Measurements from ENCODE around the gene LTBP1.
A peak's percentile ranks its signal among the peaks of the same experiment; 100 is the strongest.

The LTBP1 gene

DNA sequence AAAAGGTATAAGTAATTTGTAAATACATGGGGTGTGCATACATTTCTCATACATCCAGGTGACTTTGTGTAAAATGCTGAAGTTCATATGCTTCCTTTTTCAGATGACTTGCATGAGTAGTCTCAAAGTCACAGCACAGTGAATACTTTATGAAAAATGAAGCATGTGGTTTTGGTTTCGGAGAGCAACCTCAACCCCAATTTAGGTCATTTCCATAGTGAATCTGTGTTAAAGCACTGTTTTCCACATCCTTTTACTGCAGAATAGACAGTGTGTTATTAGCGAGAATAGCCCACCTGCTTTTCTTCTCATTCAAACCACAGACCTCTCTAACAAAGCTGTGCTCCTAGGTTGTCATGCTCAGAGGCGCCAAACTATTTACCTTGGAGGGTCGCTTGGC, 325.2 kb downstream of the LTBP1 start:
- Histone ChIP-seq H3K14ac (ENCODE audit: low read length) (no peak overlapping the region), H3K4ac (ENCODE audit: low read depth, low read length) (no peak overlapping the region), H3K27me3 (ENCODE audit: insufficient read depth, low read length) (no peaks in the 10 kb centered on the region), H3K79me1 (ENCODE audit: low read length) (peaks cover 3% of the 10 kb centered on the region), H4K8ac (ENCODE audit: low read depth, low read length) (no peak overlapping the region), H2AK5ac (ENCODE audit: low read length) (no peak overlapping the region), H3K4me3 (ENCODE audit: low read depth, low read length) (no peak overlapping the region), H4K12ac (ENCODE audit: low read depth, low read length) (no peak overlapping the region), H4K91ac (ENCODE audit: low read depth, low read length) (no peak overlapping the region), H3K9me3 (ENCODE audit: insufficient read depth, low read depth, low read length) (peaks cover 1% of the 10 kb centered on the region), H2BK5ac (ENCODE audit: low read depth, low read length, poor library complexity) (no peak overlapping the region), H3K36me3 (ENCODE audit: control insufficient read depth in 1 of 2, insufficient read depth in 2 of 2, low read length in 2 of 2) (peaks cover 0 to 2% of the 10 kb centered on the region in 2 experiments), H3K79me2 (ENCODE audit: control insufficient read depth, insufficient read depth, low read length, poor library complexity) (peaks cover 2% of the 10 kb centered on the region), H2AFZ (ENCODE audit: insufficient read depth, low read length, poor library complexity) (no peak overlapping the region), H2BK120ac (ENCODE audit: insufficient read depth, low read length, poor library complexity) (no peak overlapping the region), H3K18ac (ENCODE audit: low read length) (no peak overlapping the region), H2BK12ac (ENCODE audit: low read length) (no peak overlapping the region), H3K27ac (ENCODE audit: low read depth, low read length) (no peak overlapping the region), H3K4me2 (ENCODE audit: low read length) (no peak overlapping the region), H3K4me1 (ENCODE audit: control insufficient read depth in 1 of 2, insufficient read depth in 2 of 2, low read length in 2 of 2) (peaks cover 0 to 6% of the 10 kb centered on the region in 2 experiments), H3K9ac (ENCODE audit: low read length) (no peak overlapping the region), H3K23ac (ENCODE audit: low read length) (no peak overlapping the region)
- WGBS (ENCODE audit: extremely low coverage, insufficient coverage, insufficient read length) = no CpG with 5 or more reads among the region's 4 CpGs
- DNase-seq = no peak

- H3K18ac ChIP-seq (ENCODE audit: low read length) = no peak overlapping the region
- DNase-seq = no peak
- H4K91ac ChIP-seq (ENCODE audit: low read depth, low read length) = no peak overlapping the region
- H3K36me3 ChIP-seq (ENCODE audit: control insufficient read depth in 1 of 2, insufficient read depth in 2 of 2, low read length in 2 of 2) = peaks cover 0 to 2% of the 10 kb centered on the region in 2 experiments
- H3K27ac ChIP-seq (ENCODE audit: low read depth, low read length) = no peak overlapping the region
- H2BK120ac ChIP-seq (ENCODE audit: insufficient read depth, low read length, poor library complexity) = no peak overlapping the region
- no peak overlapping the region for H2BK12ac ChIP-seq (ENCODE audit: low read length)
- H2BK5ac ChIP-seq (ENCODE audit: low read depth, low read length, poor library complexity) = no peak overlapping the region
- no peak overlapping the region for H2AK5ac ChIP-seq (ENCODE audit: low read length)
- no peak overlapping the region for H3K4me2 ChIP-seq (ENCODE audit: low read length)
- peaks cover 2% of the 10 kb centered on the region for H3K79me2 ChIP-seq (ENCODE audit: control insufficient read depth, insufficient read depth, low read length, poor library complexity)
- H4K12ac ChIP-seq (ENCODE audit: low read depth, low read length) = no peak overlapping the region
- no peaks in the 10 kb centered on the region for H3K9me3 ChIP-seq (ENCODE audit: insufficient read depth, low read depth, low read length)
- WGBS (ENCODE audit: extremely low coverage, insufficient coverage, insufficient read length) = no CpG with 5 or more reads among the region's 1 CpG
- H3K14ac ChIP-seq (ENCODE audit: low read length) = no peak overlapping the region
- H3K27me3 ChIP-seq (ENCODE audit: insufficient read depth, low read length) = no peaks in the 10 kb centered on the region
- no peak overlapping the region for H3K4me3 ChIP-seq (ENCODE audit: low read depth, low read length)
- H3K4me1 ChIP-seq (ENCODE audit: control insufficient read depth in 1 of 2, insufficient read depth in 2 of 2, low read length in 2 of 2) = peaks cover 0 to 9% of the 10 kb centered on the region in 2 experiments
- no peak overlapping the region for H3K23ac ChIP-seq (ENCODE audit: low read length)
- H3K4ac ChIP-seq (ENCODE audit: low read depth, low read length) = no peak overlapping the region
- H3K9ac ChIP-seq (ENCODE audit: low read length) = no peak overlapping the region
- no peak overlapping the region for H2AFZ ChIP-seq (ENCODE audit: insufficient read depth, low read length, poor library complexity)
- peaks cover 3% of the 10 kb centered on the region for H3K79me1 ChIP-seq (ENCODE audit: low read length)
- H4K8ac ChIP-seq (ENCODE audit: low read depth, low read length) = no peak overlapping the region
Observed at GRCh38 chr2:33273479-33273878, 326.7 kb downstream of the LTBP1 start.

GRCh38 chr2:33274524-33274923, 327.8 kb downstream of the LTBP1 start:
- no peaks in the 10 kb centered on the region for H3K9me3 ChIP-seq (ENCODE audit: insufficient read depth, low read depth, low read length)
- H3K4me1 ChIP-seq (ENCODE audit: control insufficient read depth in 1 of 2, insufficient read depth in 2 of 2, low read length in 2 of 2) = peaks cover 0 to 9% of the 10 kb centered on the region in 2 experiments
- H2AK5ac ChIP-seq (ENCODE audit: low read length) = no peak overlapping the region
- H3K18ac ChIP-seq (ENCODE audit: low read length) = no peak overlapping the region
- H2BK12ac ChIP-seq (ENCODE audit: low read length) = no peak overlapping the region
- H3K4me3 ChIP-seq (ENCODE audit: low read depth, low read length) = no peak overlapping the region
- no peak overlapping the region for H4K8ac ChIP-seq (ENCODE audit: low read depth, low read length)
- no peak overlapping the region for H2AFZ ChIP-seq (ENCODE audit: insufficient read depth, low read length, poor library complexity)
- no CpG with 5 or more reads among the region's 5 CpGs for WGBS (ENCODE audit: extremely low coverage, insufficient coverage, insufficient read length)
- no peak for DNase-seq
- H3K9ac ChIP-seq (ENCODE audit: low read length) = no peak overlapping the region
- H3K79me1 ChIP-seq (ENCODE audit: low read length) = peaks cover 3% of the 10 kb centered on the region
- no peak overlapping the region for H4K12ac ChIP-seq (ENCODE audit: low read depth, low read length)
- H4K91ac ChIP-seq (ENCODE audit: low read depth, low read length) = no peak overlapping the region
- no peak overlapping the region for H3K23ac ChIP-seq (ENCODE audit: low read length)
- H3K14ac ChIP-seq (ENCODE audit: low read length) = no peak overlapping the region
- H2BK5ac ChIP-seq (ENCODE audit: low read depth, low read length, poor library complexity) = no peak overlapping the region
- H3K27ac ChIP-seq (ENCODE audit: low read depth, low read length) = no peak overlapping the region
- no peak overlapping the region for H3K4ac ChIP-seq (ENCODE audit: low read depth, low read length)
- H3K79me2 ChIP-seq (ENCODE audit: control insufficient read depth, insufficient read depth, low read length, poor library complexity) = peaks cover 2% of the 10 kb centered on the region
- no peak overlapping the region for H3K4me2 ChIP-seq (ENCODE audit: low read length)
- no peak overlapping the region for H2BK120ac ChIP-seq (ENCODE audit: insufficient read depth, low read length, poor library complexity)
- H3K36me3 ChIP-seq (ENCODE audit: control insufficient read depth in 1 of 2, insufficient read depth in 2 of 2, low read length in 2 of 2) = peaks cover 0 to 2% of the 10 kb centered on the region in 2 experiments
- H3K27me3 ChIP-seq (ENCODE audit: insufficient read depth, low read length) = no peaks in the 10 kb centered on the region

DNA sequence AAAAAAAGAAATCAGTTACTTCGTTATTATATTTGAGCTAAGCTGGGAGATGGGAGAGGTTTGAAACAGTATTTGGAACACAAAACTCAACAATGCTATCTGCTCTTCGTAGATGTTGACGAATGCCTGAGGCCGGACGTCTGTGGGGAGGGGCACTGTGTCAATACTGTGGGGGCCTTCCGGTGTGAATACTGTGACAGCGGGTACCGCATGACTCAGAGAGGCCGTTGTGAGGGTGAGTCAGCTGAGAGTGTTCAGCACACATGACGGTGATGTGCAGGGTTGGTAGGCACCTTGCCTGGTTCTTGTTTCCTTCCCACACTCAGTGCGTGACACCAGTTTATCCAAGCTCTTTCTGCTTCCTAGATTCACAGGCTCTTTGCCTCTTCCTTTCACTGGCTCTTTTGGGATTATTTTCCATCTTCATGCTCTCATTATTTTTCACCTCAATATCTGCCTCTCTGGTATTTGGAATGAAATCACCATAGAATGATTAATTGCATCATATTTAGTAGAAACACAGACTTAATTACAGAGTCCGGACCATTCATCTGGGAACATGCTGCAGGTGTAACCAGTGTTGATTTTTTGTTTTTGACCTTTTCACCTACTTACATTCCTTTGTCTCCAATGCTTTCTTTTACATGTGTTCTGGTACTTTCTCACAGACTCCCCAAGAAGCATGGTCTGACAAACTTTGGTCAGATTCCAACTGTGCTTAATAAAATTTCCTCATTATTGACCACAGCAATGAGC, 329.1 kb downstream of the LTBP1 start:
- Histone ChIP-seq H3K27ac (ENCODE audit: low read depth, low read length) (no peak overlapping the region), H2AFZ (ENCODE audit: insufficient read depth, low read length, poor library complexity) (no peak overlapping the region), H2BK12ac (ENCODE audit: low read length) (no peak overlapping the region), H3K4me2 (ENCODE audit: low read length) (no peak overlapping the region), H3K18ac (ENCODE audit: low read length) (no peak overlapping the region), H2AK5ac (ENCODE audit: low read length) (no peak overlapping the region), H3K79me1 (ENCODE audit: low read length) (peaks cover 3% of the 10 kb centered on the region), H3K23ac (ENCODE audit: low read length) (no peak overlapping the region), H2BK5ac (ENCODE audit: low read depth, low read length, poor library complexity) (no peak overlapping the region), H4K8ac (ENCODE audit: low read depth, low read length) (no peak overlapping the region), H4K12ac (ENCODE audit: low read depth, low read length) (no peak overlapping the region), H4K91ac (ENCODE audit: low read depth, low read length) (no peak overlapping the region), H3K79me2 (ENCODE audit: control insufficient read depth, insufficient read depth, low read length, poor library complexity) (peaks cover 2% of the 10 kb centered on the region), H3K14ac (ENCODE audit: low read length) (no peak overlapping the region), H3K9me3 (ENCODE audit: insufficient read depth, low read depth, low read length) (no peaks in the 10 kb centered on the region), H3K27me3 (ENCODE audit: insufficient read depth, low read length) (no peaks in the 10 kb centered on the region), H3K4me3 (ENCODE audit: low read depth, low read length) (no peak overlapping the region), H2BK120ac (ENCODE audit: insufficient read depth, low read length, poor library complexity) (no peak overlapping the region), H3K4ac (ENCODE audit: low read depth, low read length) (no peak overlapping the region), H3K9ac (ENCODE audit: low read length) (no peak overlapping the region), H3K36me3 (ENCODE audit: control insufficient read depth in 1 of 2, insufficient read depth in 2 of 2, low read length in 2 of 2) (peaks cover 0 to 2% of the 10 kb centered on the region in 2 experiments), H3K4me1 (ENCODE audit: control insufficient read depth in 1 of 2, insufficient read depth in 2 of 2, low read length in 2 of 2) (peaks cover 0 to 9% of the 10 kb centered on the region in 2 experiments)
- DNase-seq = peak in 1 of 2 donors; percentile 19
- WGBS (ENCODE audit: extremely low coverage, insufficient coverage, insufficient read length) = no CpG with 5 or more reads among the region's 12 CpGs
